OCI-LY3 (cell line): Measurements from ENCODE around the gene ERBIN.
"Not testable (repeated sequence)": the region's sequence is repeated elsewhere in the genome, so short reads cannot be mapped to it uniquely, and the experiment has no call there.

ENCODE experiments used
- H2AFZ ChIP-seq: fragments of 200-600, 300-600 bp; shearing (Covaris generic); 2 replicates; pipeline ENCODE4 v1.6.0; 2014; ENCODE audit warnings: antibody characterized with exemption, low read depth, low read length
- H3K27ac ChIP-seq: fragments of 200-600, 300-600 bp; sonication (generic); 2 replicates; pipeline ENCODE4 v1.5.1; 2014; ENCODE audit warnings: mild to moderate bottlenecking, low read length, moderate library complexity, mixed read lengths
- H3K27me3 ChIP-seq: fragments of 200-600, 300-600 bp; sonication (generic); 2 replicates; pipeline ENCODE4 v1.6.1; 2014; ENCODE audit warnings: low read depth, low read length, mixed read lengths
- H3K36me3 ChIP-seq: fragments of 200-600, 300-600 bp; sonication (generic); replicated peaks from 2 replicates; pipeline ENCODE3; 2014; ENCODE audit warnings: low read depth, low read length, mixed read lengths
- H3K4me1 ChIP-seq: fragments of 300-600, 200-600 bp; sonication (generic); 2 replicates; pipeline ENCODE4 v1.6.1; 2014; ENCODE audit warnings: low read length, mixed read lengths
- H3K4me2 ChIP-seq: fragments of 200-600, 300-600 bp; sonication (generic); 2 replicates; pipeline ENCODE4 v1.6.1; 2014; ENCODE audit warnings: low read length, mixed read lengths
- H3K4me3 ChIP-seq: fragments of 300-600, 200-600 bp; sonication (generic); 2 replicates; pipeline ENCODE4 v1.5.1; 2014; ENCODE audit warnings: antibody characterized with exemption, mild to moderate bottlenecking, low read length, moderate library complexity
- H3K79me2 ChIP-seq: fragments of 300-600, 200-600 bp; shearing (Covaris generic); 2 replicates; pipeline ENCODE4 v1.6.1; 2014; ENCODE audit warnings: mild to moderate bottlenecking, low read length, mixed read lengths
- H3K9ac ChIP-seq: fragments of 300-600, 200-600 bp; shearing (Covaris generic); 2 replicates; pipeline ENCODE4 v1.6.0; 2014; ENCODE audit warnings: mild to moderate bottlenecking, low read length, moderate library complexity
- H3K9me3 ChIP-seq: fragments of 200-600, 300-600 bp; shearing (Covaris generic); 2 replicates; pipeline ENCODE4 v1.6.1; 2014; ENCODE audit warnings: low read length, mixed read lengths; ENCODE audit not compliant: insufficient read depth
- H4K20me1 ChIP-seq: fragments of 200-600, 300-600 bp; sonication (generic); 2 replicates; pipeline ENCODE4 v1.6.1; 2016; ENCODE audit warnings: low read length, mixed read lengths; ENCODE audit not compliant: insufficient read depth
- CTCF ChIP-seq: fragments of 200-600, 300-600 bp; sonication (generic); IDR thresholded peaks from 2 replicates; pipeline ENCODE4 v1.5.1; 2014; ENCODE audit warnings: antibody characterized with exemption, low read length, low read depth
- EZH2phosphoT487 ChIP-seq: fragments of 200-600 bp; shearing (Covaris generic); IDR thresholded peaks from 2 replicates; pipeline ENCODE4 v1.6.1; 2018; ENCODE audit warnings: antibody characterized with exemption, mixed run types, low read depth

The ERBIN gene

GRCh38 chr5:65969539-65970393, 43.4 kb downstream of the ERBIN start:
- H3K9me3 ChIP-seq: no peaks in the 10 kb centered on the region
- peaks cover 18% of the 10 kb centered on the region for H3K36me3 ChIP-seq
- peaks cover 78% of the 10 kb centered on the region for H4K20me1 ChIP-seq
- H3K27me3 ChIP-seq: no peaks in the 10 kb centered on the region
- TF ChIP-seq EZH2phosphoT487 (no peak), CTCF (no peak)
- peaks cover 91% of the 10 kb centered on the region for H3K79me2 ChIP-seq
- no peak overlapping the region for H3K9ac ChIP-seq
- H3K4me1 ChIP-seq: peaks cover 6% of the 10 kb centered on the region; the same call in 1 of the 2 replicates
- H2AFZ ChIP-seq: no peak overlapping the region
- H3K4me2 ChIP-seq: no peak overlapping the region; the same call in 1 of the 2 replicates
- no peak overlapping the region for H3K4me3 ChIP-seq
- no peak overlapping the region for H3K27ac ChIP-seq

DNA sequence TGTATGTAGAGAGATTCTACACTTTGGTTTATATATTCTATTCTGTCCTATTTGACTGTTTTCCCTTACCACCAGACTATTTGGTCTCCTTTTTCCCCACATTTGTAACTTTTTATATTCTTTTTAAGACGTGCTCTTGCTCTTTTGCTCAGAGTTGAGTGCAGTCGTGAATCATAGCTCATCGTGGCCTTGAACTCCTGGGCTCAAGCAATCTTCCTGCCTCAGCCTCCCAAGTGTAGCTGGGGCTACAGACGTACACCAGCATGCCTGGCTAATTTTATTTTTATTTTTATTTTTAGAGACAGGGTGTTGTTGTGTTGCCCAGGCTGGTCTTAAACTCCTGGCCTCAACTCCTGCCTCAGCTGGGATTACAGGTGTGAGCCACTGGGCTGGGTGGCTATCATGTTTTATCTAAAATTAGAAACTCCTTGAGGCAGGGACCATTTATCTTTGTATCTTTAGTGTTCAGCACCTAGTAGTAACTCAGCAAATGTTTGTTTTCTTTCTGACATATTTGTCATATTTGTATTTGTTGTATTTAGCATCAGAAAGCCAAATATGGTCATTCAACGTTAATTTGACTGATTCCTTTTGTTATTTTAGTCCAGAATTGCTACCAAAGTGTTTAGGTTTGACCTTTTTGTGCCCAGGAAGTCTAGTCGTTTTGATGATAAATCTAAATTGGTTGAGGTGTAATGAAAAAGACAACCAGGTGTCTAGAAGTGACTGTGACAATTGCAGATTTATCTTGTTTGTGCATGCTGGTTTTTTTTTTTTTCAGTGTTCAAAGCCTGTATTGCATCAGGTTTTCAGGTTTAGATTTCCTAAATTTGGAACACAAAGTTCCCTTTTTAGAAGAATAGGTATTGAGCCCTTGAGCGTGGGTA, 44.3 kb downstream of the ERBIN start:
- Histone ChIP-seq H3K79me2 (peaks cover 92% of the 10 kb centered on the region), H3K27ac (no peak overlapping the region), H3K36me3 (peaks cover 21% of the 10 kb centered on the region), H3K9ac (no peak overlapping the region), H4K20me1 (peaks cover 75% of the 10 kb centered on the region), H2AFZ (no peak overlapping the region), H3K4me2 (no peak overlapping the region), H3K4me3 (no peak overlapping the region), H3K4me1 (peaks cover 6% of the 10 kb centered on the region; the same call in 1 of the 2 replicates), H3K27me3 (no peaks in the 10 kb centered on the region), H3K9me3 (no peaks in the 10 kb centered on the region)
- TF ChIP-seq CTCF (no peak), EZH2phosphoT487 (no peak)

- Histone ChIP-seq H3K4me1 (peaks cover 6% of the 10 kb centered on the region; the same call in 1 of the 2 replicates), H3K27ac (no peak overlapping the region), H3K27me3 (no peaks in the 10 kb centered on the region), H3K4me2 (no peak overlapping the region), H4K20me1 (peaks cover 70% of the 10 kb centered on the region), H3K9ac (no peak overlapping the region), H3K79me2 (peaks cover 88% of the 10 kb centered on the region), H3K9me3 (no peaks in the 10 kb centered on the region), H2AFZ (no peak overlapping the region), H3K4me3 (no peak overlapping the region), H3K36me3 (peaks cover 24% of the 10 kb centered on the region)
- TF ChIP-seq CTCF (no peak), EZH2phosphoT487 (no peak)
These were observed 45.3 kb downstream of the ERBIN start for GRCh38 chr5:65971643-65972042.

DNA sequence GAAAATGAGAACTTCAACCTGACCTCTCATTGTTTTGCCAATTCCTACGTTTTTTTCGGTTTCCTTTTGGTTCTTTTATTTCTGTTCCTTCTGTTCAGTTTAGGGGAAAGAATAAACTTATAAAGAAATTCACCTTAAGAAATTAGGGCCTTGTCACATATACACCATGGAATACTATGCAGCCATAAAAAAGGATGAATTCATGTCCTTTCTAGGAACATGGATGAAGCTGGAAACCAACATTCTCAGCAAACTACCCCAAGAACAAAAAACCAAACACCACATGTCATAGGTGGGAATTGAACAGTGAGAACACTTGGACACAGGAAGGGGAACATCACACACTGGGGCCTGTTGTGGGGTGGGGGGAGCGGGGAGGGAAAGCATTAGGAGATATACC, 46.5 kb downstream of the ERBIN start:
- H3K27ac ChIP-seq: not testable (repeated sequence)

More for the DNA sequence above, 46.5 kb downstream of the ERBIN start:
- not testable (repeated sequence) for H3K4me3 ChIP-seq, H3K4me2 ChIP-seq, H3K4me1 ChIP-seq, H3K27me3 ChIP-seq, H3K9me3 ChIP-seq, H3K9ac ChIP-seq, H2AFZ ChIP-seq
- Histone ChIP-seq H4K20me1 (peaks cover 62% of the 10 kb centered on the region), H3K79me2 (peaks cover 80% of the 10 kb centered on the region), H3K36me3 (peaks cover 24% of the 10 kb centered on the region)
